ENCODE results near the gene SMAD6.

DNA sequence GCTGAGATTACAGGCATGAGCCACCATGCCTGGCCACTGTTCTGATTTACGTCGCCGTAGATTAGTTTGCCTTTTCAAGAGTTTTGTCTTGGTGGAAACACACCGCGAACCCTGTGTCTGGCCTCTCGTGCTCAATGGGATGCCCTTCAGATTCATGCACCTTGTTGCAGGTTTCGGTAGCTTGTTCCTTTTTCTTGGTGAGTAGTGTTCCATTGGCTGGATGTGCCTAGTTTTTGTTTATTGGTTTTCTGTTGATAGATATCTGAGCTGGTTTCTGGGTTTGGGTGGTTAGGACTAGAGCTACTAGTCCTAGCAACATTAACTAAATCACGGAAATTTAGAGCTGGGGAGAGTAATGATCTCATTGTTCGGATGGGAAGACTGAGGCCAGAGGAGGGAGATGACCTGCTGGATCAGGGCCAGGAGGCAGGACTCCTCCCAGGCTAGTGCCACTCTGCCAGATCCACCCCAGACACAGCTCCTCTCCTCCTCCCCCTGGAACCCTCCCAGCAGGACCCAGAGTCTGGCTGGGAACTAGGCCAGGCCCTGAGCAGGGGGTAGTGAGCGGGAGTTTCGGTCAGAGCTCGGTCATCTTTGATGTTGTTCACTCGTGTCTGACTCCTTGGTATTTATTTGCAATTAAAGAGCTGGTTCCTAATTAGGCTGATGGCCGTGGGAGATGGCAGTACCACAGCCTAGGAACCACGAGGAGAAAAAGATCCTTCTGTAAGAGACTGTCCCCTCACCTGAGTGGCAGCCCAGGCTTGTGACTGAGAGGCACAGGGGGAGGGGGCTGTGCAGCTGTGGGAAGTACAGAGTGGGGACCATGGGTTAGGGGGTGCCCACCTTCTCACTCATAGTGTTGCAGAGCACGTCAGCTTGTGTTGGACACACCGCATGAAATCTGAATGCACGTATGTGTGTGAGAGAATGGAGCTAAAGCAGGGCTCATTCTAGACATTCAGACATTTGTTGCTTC is 73.4 kb downstream of the SMAD6 start:
- TF ChIP-seq, protein P1, sequence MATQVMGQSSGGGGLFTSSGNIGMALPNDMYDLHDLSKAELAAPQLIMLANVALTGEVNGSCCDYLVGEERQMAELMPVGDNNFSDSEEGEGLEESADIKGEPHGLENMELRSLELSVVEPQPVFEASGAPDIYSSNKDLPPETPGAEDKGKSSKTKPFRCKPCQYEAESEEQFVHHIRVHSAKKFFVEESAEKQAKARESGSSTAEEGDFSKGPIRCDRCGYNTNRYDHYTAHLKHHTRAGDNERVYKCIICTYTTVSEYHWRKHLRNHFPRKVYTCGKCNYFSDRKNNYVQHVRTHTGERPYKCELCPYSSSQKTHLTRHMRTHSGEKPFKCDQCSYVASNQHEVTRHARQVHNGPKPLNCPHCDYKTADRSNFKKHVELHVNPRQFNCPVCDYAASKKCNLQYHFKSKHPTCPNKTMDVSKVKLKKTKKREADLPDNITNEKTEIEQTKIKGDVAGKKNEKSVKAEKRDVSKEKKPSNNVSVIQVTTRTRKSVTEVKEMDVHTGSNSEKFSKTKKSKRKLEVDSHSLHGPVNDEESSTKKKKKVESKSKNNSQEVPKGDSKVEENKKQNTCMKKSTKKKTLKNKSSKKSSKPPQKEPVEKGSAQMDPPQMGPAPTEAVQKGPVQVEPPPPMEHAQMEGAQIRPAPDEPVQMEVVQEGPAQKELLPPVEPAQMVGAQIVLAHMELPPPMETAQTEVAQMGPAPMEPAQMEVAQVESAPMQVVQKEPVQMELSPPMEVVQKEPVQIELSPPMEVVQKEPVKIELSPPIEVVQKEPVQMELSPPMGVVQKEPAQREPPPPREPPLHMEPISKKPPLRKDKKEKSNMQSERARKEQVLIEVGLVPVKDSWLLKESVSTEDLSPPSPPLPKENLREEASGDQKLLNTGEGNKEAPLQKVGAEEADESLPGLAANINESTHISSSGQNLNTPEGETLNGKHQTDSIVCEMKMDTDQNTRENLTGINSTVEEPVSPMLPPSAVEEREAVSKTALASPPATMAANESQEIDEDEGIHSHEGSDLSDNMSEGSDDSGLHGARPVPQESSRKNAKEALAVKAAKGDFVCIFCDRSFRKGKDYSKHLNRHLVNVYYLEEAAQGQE (IDR thresholded peaks at IDR 0.05; ENCODE audit: insufficient read depth in 1 of 2, low read depth in 2 of 2, low read length in 2 of 2), result no peak
- TF ChIP-seq SIN3A (IDR thresholded peaks at IDR 0.05; ENCODE audit: borderline replicate concordance, insufficient read depth, low read length), result no peak

Measured in PFSK-1 (cell line).